Neural progenitor cell (in vitro differentiated cells): ENCODE measurements around the gene SPIRE2.
A peak's percentile ranks its signal among the peaks of the same experiment; 100 is the strongest.
"Not testable (repeated sequence)": the region's sequence is repeated elsewhere in the genome, so short reads cannot be mapped to it uniquely, and the experiment has no call there.

Experiments
- EZH2 ChIP-seq: fragments of 200-600 bp; sonication (generic); IDR thresholded peaks from 2 replicates; pipeline ENCODE4 v1.6.1; 2017; ENCODE audit warnings: antibody characterized with exemption, mild to moderate bottlenecking, moderate library complexity
- EZH2phosphoT487 ChIP-seq: fragments of 200-600 bp; sonication (generic); IDR thresholded peaks from 2 replicates; pipeline ENCODE4 v1.6.1; 2017; ENCODE audit warnings: antibody characterized with exemption
- TF ChIP-seq, protein P1 (sequence below): fragments of 200-600 bp; sonication (generic); IDR thresholded peaks from 2 replicates; pipeline ENCODE4 v1.5.1; 2017; ENCODE audit warnings: antibody characterized with exemption, mild to moderate bottlenecking

DNA sequence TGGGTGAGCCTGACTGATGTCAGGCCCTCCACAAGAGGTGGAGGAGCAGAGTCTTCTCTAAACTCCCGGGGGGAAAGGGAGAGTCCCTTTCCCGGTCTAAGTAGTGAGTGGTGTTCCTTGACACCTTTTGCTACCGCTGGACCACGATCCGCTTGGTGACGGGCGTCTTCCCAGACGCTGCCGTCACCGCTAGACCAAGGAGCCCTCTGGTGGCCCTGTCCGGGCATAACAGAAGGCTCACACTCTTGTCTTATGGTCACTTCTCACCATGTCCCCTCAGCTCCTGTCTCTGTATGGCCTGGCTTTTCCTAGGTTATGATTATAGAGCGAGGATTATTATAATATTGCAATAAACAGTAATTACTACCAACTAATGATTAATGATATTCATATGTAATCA lies 35.2 kb upstream of the SPIRE2 start:
- TF ChIP-seq, protein P1, sequence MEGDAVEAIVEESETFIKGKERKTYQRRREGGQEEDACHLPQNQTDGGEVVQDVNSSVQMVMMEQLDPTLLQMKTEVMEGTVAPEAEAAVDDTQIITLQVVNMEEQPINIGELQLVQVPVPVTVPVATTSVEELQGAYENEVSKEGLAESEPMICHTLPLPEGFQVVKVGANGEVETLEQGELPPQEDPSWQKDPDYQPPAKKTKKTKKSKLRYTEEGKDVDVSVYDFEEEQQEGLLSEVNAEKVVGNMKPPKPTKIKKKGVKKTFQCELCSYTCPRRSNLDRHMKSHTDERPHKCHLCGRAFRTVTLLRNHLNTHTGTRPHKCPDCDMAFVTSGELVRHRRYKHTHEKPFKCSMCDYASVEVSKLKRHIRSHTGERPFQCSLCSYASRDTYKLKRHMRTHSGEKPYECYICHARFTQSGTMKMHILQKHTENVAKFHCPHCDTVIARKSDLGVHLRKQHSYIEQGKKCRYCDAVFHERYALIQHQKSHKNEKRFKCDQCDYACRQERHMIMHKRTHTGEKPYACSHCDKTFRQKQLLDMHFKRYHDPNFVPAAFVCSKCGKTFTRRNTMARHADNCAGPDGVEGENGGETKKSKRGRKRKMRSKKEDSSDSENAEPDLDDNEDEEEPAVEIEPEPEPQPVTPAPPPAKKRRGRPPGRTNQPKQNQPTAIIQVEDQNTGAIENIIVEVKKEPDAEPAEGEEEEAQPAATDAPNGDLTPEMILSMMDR, result peak; percentile 66
- not testable (repeated sequence) for TF ChIP-seq EZH2phosphoT487, EZH2
